AG04450 (cell line): ENCODE data around the gene FAM210B. TPM values are rescaled to one million over a fixed set of nuclear protein-coding genes. Genes with fewer than 3 reads are reported as not detected.

Experiments used
- CTCF ChIA-PET: fragments of 300-600, 350-600 bp; formaldehyde crosslinking; extraction: SDS; loops from one replicate; lab custom pipeline; 2022; ENCODE audit warnings: antibody characterized with exemption, inconsistent platforms; lab: Charles Lee
- POLR2A ChIA-PET: fragments of 350-600 bp; formaldehyde crosslinking; extraction: SDS; loops from one replicate; lab custom pipeline; 2021; ENCODE audit warnings: antibody characterized with exemption, inconsistent platforms; lab: Yijun Ruan, JAX
- DNase-seq: peaks from one replicate; pipeline ENCODE4 v3.0.0-alpha.2; 2011; ENCODE audit warnings: low read depth, low spot score
- H3K27ac ChIP-seq: one replicate; pipeline ENCODE4 v1.5.1; 2012; ENCODE audit warnings: low read depth, low read length, control low read depth
- H3K27me3 ChIP-seq: one replicate; pipeline ENCODE4 v1.6.0; 2012; ENCODE audit warnings: low read length; ENCODE audit not compliant: control insufficient read depth, insufficient read depth
- H3K4me3 ChIP-seq: 2 replicates; pipeline ENCODE4 v1.5.1; 2011; ENCODE audit warnings: mild to moderate bottlenecking, low read depth, low read length, control low read depth
- H3K9me3 ChIP-seq: 2 replicates; pipeline ENCODE4 v1.5.1; 2012; ENCODE audit warnings: low read length; ENCODE audit not compliant: control insufficient read depth, insufficient read depth
- CTCF ChIP-seq: IDR thresholded peaks from 2 replicates; pipeline ENCODE4 v1.5.1; 2011; ENCODE audit warnings: low read depth, low read length, control low read depth, inconsistent platforms
- polyA plus RNA-seq: library from polyadenylated mRNA; depleted of rRNA; stranded (reverse); fragments of >200 nt; gene quantifications from 2 replicates; pipeline ENCODE4 v1.2.3, GENCODE V29; 2011

The FAM210B gene
- polyA plus RNA-seq, 1 experiment: 81.0 TPM

GRCh38 chr20:56372850-56373249 lies 14.1 kb downstream of the FAM210B start:
- no peak for TF ChIP-seq CTCF
- Histone ChIP-seq H3K4me3 (no peak overlapping the region), H3K27me3 (no peaks in the 10 kb centered on the region), H3K27ac (no peak overlapping the region), H3K9me3 (no peaks in the 10 kb centered on the region)
- DNase-seq: no peak
- ChIA-PET POLR2A (no interaction called here), CTCF (interaction anchor here (0.7 to 1.1 kb wide), 3 partner anchors 10 to 1010 kb away, joined by 3 to 7 read pairs (median 3); no protein-coding TSS in a partner anchor)

GRCh38 chr20:56373942-56374341 lies 15.2 kb downstream of the FAM210B start:
- Histone ChIP-seq H3K27ac (no peak overlapping the region), H3K27me3 (no peaks in the 10 kb centered on the region), H3K9me3 (no peaks in the 10 kb centered on the region), H3K4me3 (no peak overlapping the region)
- ChIA-PET POLR2A (interaction anchor here (0.6 to 1.4 kb wide), 6 partner anchors 15 to 187 kb away, joined by 3 to 9 read pairs (median 4); partner anchors contain the start of genes AURKA, CSTF1 and FAM210B), CTCF (interaction anchor here (1.0 kb wide), 1 partner anchor 11 kb away, joined by 3 read pairs; no protein-coding TSS in a partner anchor)
- TF ChIP-seq CTCF: no peak
- peak; percentile 90 for DNase-seq

- no peaks in the 10 kb centered on the region for H3K27me3 ChIP-seq
- ChIA-PET CTCF (interaction anchor here (1.5 kb wide), 1 partner anchor 32 kb away, joined by 5 read pairs; no protein-coding TSS in a partner anchor), POLR2A (no interaction called here)
- DNase-seq: no peak
- H3K27ac ChIP-seq: no peak overlapping the region
- no peak overlapping the region for H3K4me3 ChIP-seq
- no peak for TF ChIP-seq CTCF
- no peaks in the 10 kb centered on the region for H3K9me3 ChIP-seq
Measured at GRCh38 chr20:56376331-56376730, 17.6 kb downstream of the FAM210B start.

- Histone ChIP-seq H3K9me3 (no peaks in the 10 kb centered on the region), H3K27ac (no peak overlapping the region), H3K27me3 (no peaks in the 10 kb centered on the region), H3K4me3 (no peak overlapping the region)
- POLR2A ChIA-PET: no interaction called here
- no peak for TF ChIP-seq CTCF
- CTCF ChIA-PET: no interaction called here
- no peak for DNase-seq
Measured at GRCh38 chr20:56378386-56378785, 19.6 kb downstream of the FAM210B start.

GRCh38 chr20:56380375-56380774 lies 21.6 kb downstream of the FAM210B start:
- H3K27ac ChIP-seq: no peak overlapping the region
- no peak overlapping the region for H3K4me3 ChIP-seq
- TF ChIP-seq CTCF: no peak
- peak; percentile 27 for DNase-seq
- ChIA-PET CTCF (interaction anchor here (0.7 kb wide), 1 partner anchor 21 kb away, joined by 3 read pairs; no protein-coding TSS in a partner anchor), POLR2A (interaction anchor here (2.6 kb wide), 1 partner anchor 12 kb away, joined by 13 read pairs; the partner anchor contains the start of genes AURKA and CSTF1)
- H3K27me3 ChIP-seq: no peaks in the 10 kb centered on the region
- H3K9me3 ChIP-seq: no peaks in the 10 kb centered on the region
